B cell (primary cell): ENCODE measurements around the gene IQCK. TPM values are rescaled to one million over a fixed set of nuclear protein-coding genes. Genes with fewer than 3 reads are reported as not detected.

Experiments used
- ATAC-seq: fragments of 200-7000 bp; cut with Tn5 transposase; one replicate; pipeline ENCODE4 v1.10.0; 2021; ENCODE audit warnings: low read depth, mild to moderate bottlenecking, moderate number of reproducible peaks, moderate library complexity
- CTCF ChIA-PET: fragments of 350-600 bp; sonication (Branson Sonifier 250); formaldehyde crosslinking; loops from one replicate; lab custom pipeline; 2021; ENCODE audit warnings: antibody characterized with exemption, inconsistent platforms; lab: Charles Lee
- POLR2A ChIA-PET: fragments of 350-600 bp; sonication (Branson Sonifier 250); formaldehyde crosslinking; loops from one replicate; lab custom pipeline; 2021; ENCODE audit warnings: antibody characterized with exemption; lab: Charles Lee
- DNase-seq: peaks from one replicate; pipeline ENCODE4 v3.0.0; 2013
- H2AFZ ChIP-seq: 2 replicates; pipeline ENCODE4 v1.6.1; 2012; ENCODE audit warnings: mild to moderate bottlenecking, low read depth, low read length; ENCODE audit not compliant: insufficient read depth, poor library complexity, severe bottlenecking
- H3K27ac ChIP-seq, 2 donors: 1 replicate in 1 of 2; 2 replicates in 1 of 2; pipeline ENCODE4 v1.5.1; 2012 to 2013; ENCODE audit warnings: low read length in 2 of 2, mild to moderate bottlenecking in 2 of 2, moderate library complexity in 1 of 2
- H3K27me3 ChIP-seq, 4 experiments: fragments of 200-600 bp in 1 of 4; sonication (generic) in 1 of 4; replicated peaks in 1 of 4; 1 replicate in 2 of 4; 2 replicates in 2 of 4; pipeline versions ENCODE4 v1.6.1 to v1.7.0; 2013 to 2016; ENCODE audit warnings: low read length in 3 of 4, mild to moderate bottlenecking in 2 of 4, mixed read lengths in 1 of 4, moderate library complexity in 1 of 4; ENCODE audit not compliant: insufficient read depth in 4 of 4, control insufficient read depth in 3 of 4; ENCODE audit errors: control extremely low read depth in 1 of 4
- H3K36me3 ChIP-seq, 2 experiments: replicated peaks in 1 of 2; 1 replicate in 1 of 2; 2 replicates in 1 of 2; pipeline versions ENCODE4 v1.6.1 to v1.7.1; 2013; ENCODE audit warnings: low read length in 1 of 2; ENCODE audit not compliant: insufficient read depth in 2 of 2, control insufficient read depth in 1 of 2; ENCODE audit errors: control extremely low read depth in 1 of 2, extremely low read depth in 1 of 2
- H3K4me1 ChIP-seq, 2 donors: fragments of 200-600 bp in 1 of 2; sonication (generic) in 1 of 2; 1 replicate in 1 of 2; 2 replicates in 1 of 2; pipeline versions ENCODE4 v1.5.1 to v1.6.1; 2013 to 2017; ENCODE audit warnings: low read length in 2 of 2; ENCODE audit not compliant: control insufficient read depth in 2 of 2, insufficient read depth in 2 of 2
- H3K4me2 ChIP-seq: replicated peaks from 2 replicates; pipeline ENCODE3; 2012; ENCODE audit warnings: mild to moderate bottlenecking, low read depth, low read length; ENCODE audit not compliant: poor library complexity, severe bottlenecking
- H3K4me3 ChIP-seq, 5 experiments: fragments of 200-600 bp in 1 of 5; sonication (generic) in 1 of 5; 1 replicate in 3 of 5; 2 replicates in 2 of 5; pipeline versions ENCODE4 v1.5.1 to v1.7.0; 2011 to 2016; ENCODE audit warnings: low read length in 4 of 5, mild to moderate bottlenecking in 4 of 5, low read depth in 2 of 5, control low read depth in 1 of 5, moderate library complexity in 1 of 5; ENCODE audit not compliant: insufficient read depth in 1 of 5; ENCODE audit errors: control extremely low read depth in 1 of 5, extremely low read depth in 1 of 5
- H3K79me2 ChIP-seq: fragments of 200-600 bp; sonication (generic); one replicate; pipeline ENCODE4 v1.6.0; 2016; ENCODE audit warnings: low read length; ENCODE audit not compliant: control insufficient read depth, insufficient read depth
- H3K9ac ChIP-seq: fragments of 200-600 bp; sonication (generic); 2 replicates; pipeline ENCODE4 v1.6.1; 2017; ENCODE audit warnings: mild to moderate bottlenecking, low read length, moderate library complexity
- H3K9me3 ChIP-seq, 3 donors: one replicate each; pipeline versions ENCODE4 v1.6.1 to v1.7.1; 2013; ENCODE audit warnings: low read length in 2 of 3; ENCODE audit not compliant: control insufficient read depth in 2 of 3, insufficient read depth in 1 of 3; ENCODE audit errors: control extremely low read depth in 1 of 3
- H4K20me1 ChIP-seq: 2 replicates; pipeline ENCODE4 v1.6.0; 2012; ENCODE audit warnings: mild to moderate bottlenecking, low read length; ENCODE audit not compliant: insufficient read depth, control insufficient read depth, poor library complexity, severe bottlenecking
- H3K27ac Mint-ChIP-seq: one replicate; pipeline ENCODE4 v1.8.0; 2021; ENCODE audit warnings: mixed read lengths
- H3K27me3 Mint-ChIP-seq: one replicate; pipeline ENCODE4 v1.8.0; 2021; ENCODE audit warnings: mixed read lengths
- H3K4me1 Mint-ChIP-seq: one replicate; pipeline ENCODE4 v1.8.0; 2021; ENCODE audit warnings: mixed read lengths
- H3K4me3 Mint-ChIP-seq: one replicate; pipeline ENCODE4 v1.8.0; 2021; ENCODE audit warnings: mixed read lengths
- H3K9me3 Mint-ChIP-seq: one replicate; pipeline ENCODE4 v1.8.0; 2022; ENCODE audit warnings: mixed read lengths; ENCODE audit not compliant: insufficient read depth
- EZH2 ChIP-seq: IDR thresholded peaks from 2 replicates; pipeline ENCODE4 v1.6.1; 2012; ENCODE audit warnings: borderline replicate concordance, low read depth, mild to moderate bottlenecking, moderate library complexity, low read length; ENCODE audit not compliant: insufficient read depth, poor library complexity, severe bottlenecking
- WGBS: methylation state at CpG from one replicate; pipeline ENCODE4 v1.1.5; 2013; ENCODE audit warnings: missing lambda C conversion rate; ENCODE audit not compliant: insufficient coverage; 5-methylcytosine and 5-hydroxymethylcytosine counted together
- intact Hi-C: fragments of 100-400 bp; cut with micrococcal nuclease; formaldehyde crosslinking; loops from one replicate; pipeline ENCODE4 v1.10.0; 2022
- polyA plus RNA-seq: library from polyadenylated mRNA; depleted of rRNA; stranded (reverse); fragments of >200 nt; gene quantifications from 2 replicates; pipeline ENCODE4 v1.2.3, GENCODE V29; 2012
- total RNA-seq, 2 donors: library from RNA; stranded (reverse); fragments of 120-200 nt in 1 of 2; gene quantifications; 1 replicate in 1 of 2; 2 replicates in 1 of 2; pipeline versions ENCODE4 v1.2.3 to v1.2.4, GENCODE V29; 2013 to 2022
- TF ChIP-seq, protein P1 (sequence below): fragments of 200-600 bp; IDR thresholded peaks from one replicate; pipeline ENCODE4 v1.8.0; 2022; ENCODE audit warnings: antibody characterized with exemption, mild to moderate bottlenecking

The IQCK gene
- total and polyA plus RNA-seq, 2 donors (not counting 1 experiment from before 2014, with no cell fraction given) = 1.00 to 3.0 TPM

DNA sequence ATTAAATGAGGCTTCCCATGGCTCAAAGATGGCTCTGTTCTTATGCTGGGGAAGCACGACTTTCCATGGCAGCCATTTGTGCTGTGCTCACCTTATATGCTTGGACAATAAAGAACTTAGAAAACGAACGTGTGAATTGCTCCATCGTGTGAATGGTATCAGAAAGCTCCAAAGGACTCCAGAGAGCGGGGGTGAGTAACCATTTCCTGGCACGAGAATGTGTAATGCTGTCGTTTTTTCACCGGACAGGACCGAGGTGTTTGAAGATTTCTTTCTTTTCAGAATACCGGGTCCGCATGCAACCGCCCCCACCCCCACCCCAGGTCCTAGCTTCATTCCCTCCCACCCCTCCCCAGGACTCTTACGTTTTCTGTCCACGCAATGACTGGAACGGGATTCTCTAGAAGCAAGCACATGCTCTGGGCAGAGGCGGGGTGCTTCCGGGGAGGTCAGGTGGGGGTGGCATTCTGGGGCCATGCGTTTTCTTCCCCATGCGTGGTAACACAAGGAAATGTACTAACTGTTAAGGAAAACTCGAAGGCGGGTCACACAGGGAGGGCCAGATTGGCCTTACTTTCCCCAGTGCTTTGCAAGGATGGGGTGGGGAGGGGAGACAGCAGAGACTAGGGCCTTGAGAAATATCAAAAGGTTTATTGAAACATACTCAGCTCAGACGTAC is 140.4 kb downstream of the IQCK start:
- Histone ChIP-seq H3K27me3 (no peaks in the 10 kb centered on the region), H3K4me1 (no peaks in the 10 kb centered on the region), H4K20me1 (no peaks in the 10 kb centered on the region), H3K36me3 (no peaks in the 10 kb centered on the region), H3K9me3 (no peaks in the 10 kb centered on the region), H3K79me2 (no peaks in the 10 kb centered on the region), H3K4me3 (no peak overlapping the region), H3K4me2 (no peak overlapping the region), H2AFZ (no peak overlapping the region), H3K27ac (no peak overlapping the region), H3K9ac (no peak overlapping the region)
- intact Hi-C loops = no loop called here
- H3K27me3 Mint-ChIP-seq = peaks cover 9% of the 10 kb centered on the region
- ChIA-PET POLR2A (no interaction called here), CTCF (interaction anchor here (0.9 kb wide), 1 partner anchor 467 kb away, joined by 3 read pairs; no protein-coding TSS in a partner anchor)
- TF ChIP-seq, protein P1, sequence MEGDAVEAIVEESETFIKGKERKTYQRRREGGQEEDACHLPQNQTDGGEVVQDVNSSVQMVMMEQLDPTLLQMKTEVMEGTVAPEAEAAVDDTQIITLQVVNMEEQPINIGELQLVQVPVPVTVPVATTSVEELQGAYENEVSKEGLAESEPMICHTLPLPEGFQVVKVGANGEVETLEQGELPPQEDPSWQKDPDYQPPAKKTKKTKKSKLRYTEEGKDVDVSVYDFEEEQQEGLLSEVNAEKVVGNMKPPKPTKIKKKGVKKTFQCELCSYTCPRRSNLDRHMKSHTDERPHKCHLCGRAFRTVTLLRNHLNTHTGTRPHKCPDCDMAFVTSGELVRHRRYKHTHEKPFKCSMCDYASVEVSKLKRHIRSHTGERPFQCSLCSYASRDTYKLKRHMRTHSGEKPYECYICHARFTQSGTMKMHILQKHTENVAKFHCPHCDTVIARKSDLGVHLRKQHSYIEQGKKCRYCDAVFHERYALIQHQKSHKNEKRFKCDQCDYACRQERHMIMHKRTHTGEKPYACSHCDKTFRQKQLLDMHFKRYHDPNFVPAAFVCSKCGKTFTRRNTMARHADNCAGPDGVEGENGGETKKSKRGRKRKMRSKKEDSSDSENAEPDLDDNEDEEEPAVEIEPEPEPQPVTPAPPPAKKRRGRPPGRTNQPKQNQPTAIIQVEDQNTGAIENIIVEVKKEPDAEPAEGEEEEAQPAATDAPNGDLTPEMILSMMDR = no peak
- TF ChIP-seq EZH2 = no peak
- WGBS = 89% methylated on average over 10 of the region's 22 CpGs
- H3K9me3 Mint-ChIP-seq = no peaks in the 10 kb centered on the region
- H3K4me1 Mint-ChIP-seq = no peaks in the 10 kb centered on the region
- no peak for DNase-seq
- no peak overlapping the region for H3K4me3 Mint-ChIP-seq
- H3K27ac Mint-ChIP-seq = no peak overlapping the region
- no peak for ATAC-seq

DNA sequence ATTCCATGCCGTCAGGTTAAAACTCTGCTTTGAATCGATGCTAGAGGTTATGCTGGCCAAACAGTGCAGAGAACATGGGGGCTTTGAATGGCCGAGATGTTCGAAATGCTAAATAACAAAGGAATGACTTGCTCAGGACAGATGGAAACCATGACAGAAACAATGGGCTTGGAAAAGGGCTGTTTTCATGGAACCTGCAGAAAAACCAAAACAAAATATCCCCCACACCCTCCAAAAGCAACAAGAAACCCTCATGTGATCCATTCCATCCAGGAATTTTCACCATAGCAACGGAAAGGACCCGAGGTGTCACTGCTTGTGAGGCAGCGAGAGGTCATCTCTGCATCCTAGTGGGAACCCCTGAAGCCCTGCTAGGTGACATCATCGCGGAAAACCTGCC is 141.1 kb downstream of the IQCK start:
- TF ChIP-seq, protein P1 = no peak
- TF ChIP-seq EZH2 = no peak
- no peaks in the 10 kb centered on the region for H4K20me1 ChIP-seq
- CTCF ChIA-PET = interaction anchor here (0.9 kb wide), 1 partner anchor 467 kb away, joined by 3 read pairs; no protein-coding TSS in a partner anchor
- intact Hi-C loops = no loop called here
- no peak overlapping the region for H2AFZ ChIP-seq
- H3K4me1 ChIP-seq = no peaks in the 10 kb centered on the region
- H3K36me3 ChIP-seq = no peaks in the 10 kb centered on the region
- peaks cover 9% of the 10 kb centered on the region for H3K27me3 Mint-ChIP-seq
- DNase-seq (no peak), ATAC-seq (no peak)
- H3K27me3 ChIP-seq = no peaks in the 10 kb centered on the region
- H3K9ac ChIP-seq = no peak overlapping the region
- 96% methylated on average over 9 of the region's 9 CpGs for WGBS
- POLR2A ChIA-PET = no interaction called here
- no peaks in the 10 kb centered on the region for H3K79me2 ChIP-seq
- H3K9me3 Mint-ChIP-seq = no peaks in the 10 kb centered on the region
- no peaks in the 10 kb centered on the region for H3K9me3 ChIP-seq
- no peaks in the 10 kb centered on the region for H3K4me1 Mint-ChIP-seq
- no peak overlapping the region for H3K27ac ChIP-seq
- H3K4me3 Mint-ChIP-seq = no peak overlapping the region
- no peak overlapping the region for H3K4me3 ChIP-seq
- H3K27ac Mint-ChIP-seq = no peak overlapping the region
- no peak overlapping the region for H3K4me2 ChIP-seq
